Fibroblast of mammary gland (primary cell): ENCODE results near the gene PPP1R9B.

ENCODE experiments used
- DNase-seq: peaks from one replicate; pipeline ENCODE4 v3.0.0-alpha.2; 2010; ENCODE audit warnings: low read depth
- H3K4me3 ChIP-seq: 2 replicates; pipeline ENCODE4 v1.5.1; 2011; ENCODE audit warnings: low read depth, mild to moderate bottlenecking, low read length, moderate library complexity; ENCODE audit not compliant: control insufficient read depth
- CTCF ChIP-seq: conservative IDR thresholded peaks from 2 replicates; pipeline ENCODE4 v1.5.1; 2011; ENCODE audit warnings: low read depth, low read length, inconsistent platforms; ENCODE audit not compliant: control insufficient read depth, insufficient read depth

PPP1R9B gene

DNA sequence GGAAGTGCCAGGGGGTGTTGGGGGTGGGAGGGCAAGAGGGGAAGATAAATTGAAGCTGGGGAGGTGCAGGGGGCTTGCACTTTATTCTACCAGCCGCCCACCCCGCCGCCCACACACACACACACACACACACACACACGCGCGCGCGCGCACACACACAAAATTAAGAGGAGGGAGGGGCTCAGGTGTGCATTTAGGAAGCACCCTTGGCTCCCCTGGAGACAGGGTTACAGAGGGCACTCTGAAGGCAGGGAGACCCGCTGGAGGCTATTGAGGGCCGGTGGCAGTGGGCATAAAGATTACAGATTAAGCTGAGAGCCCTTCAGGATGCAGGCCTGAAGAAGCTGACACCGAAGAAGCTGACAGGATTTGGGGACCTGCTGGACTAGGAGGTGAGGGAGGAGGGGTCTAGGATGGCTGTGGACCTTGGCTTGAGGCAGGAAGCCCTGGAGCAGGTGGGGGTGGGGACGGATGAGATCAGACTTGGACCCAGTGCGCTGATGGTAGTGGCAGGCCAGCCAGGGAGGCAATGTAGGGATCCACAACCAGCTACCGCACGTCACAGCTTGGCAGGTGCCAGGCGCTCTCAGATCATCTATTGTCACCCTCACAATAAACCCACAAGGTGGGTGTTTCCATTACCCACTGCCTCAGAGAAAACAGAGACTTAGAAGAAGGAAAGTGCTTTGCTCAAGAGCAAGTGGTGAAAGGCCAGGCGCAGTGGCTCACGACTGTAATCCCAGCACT is 19.7 kb downstream of the PPP1R9B start:
- TF ChIP-seq CTCF, result no peak
- DNase-seq, result no peak
- H3K4me3 ChIP-seq, result no peak overlapping the region

DNA sequence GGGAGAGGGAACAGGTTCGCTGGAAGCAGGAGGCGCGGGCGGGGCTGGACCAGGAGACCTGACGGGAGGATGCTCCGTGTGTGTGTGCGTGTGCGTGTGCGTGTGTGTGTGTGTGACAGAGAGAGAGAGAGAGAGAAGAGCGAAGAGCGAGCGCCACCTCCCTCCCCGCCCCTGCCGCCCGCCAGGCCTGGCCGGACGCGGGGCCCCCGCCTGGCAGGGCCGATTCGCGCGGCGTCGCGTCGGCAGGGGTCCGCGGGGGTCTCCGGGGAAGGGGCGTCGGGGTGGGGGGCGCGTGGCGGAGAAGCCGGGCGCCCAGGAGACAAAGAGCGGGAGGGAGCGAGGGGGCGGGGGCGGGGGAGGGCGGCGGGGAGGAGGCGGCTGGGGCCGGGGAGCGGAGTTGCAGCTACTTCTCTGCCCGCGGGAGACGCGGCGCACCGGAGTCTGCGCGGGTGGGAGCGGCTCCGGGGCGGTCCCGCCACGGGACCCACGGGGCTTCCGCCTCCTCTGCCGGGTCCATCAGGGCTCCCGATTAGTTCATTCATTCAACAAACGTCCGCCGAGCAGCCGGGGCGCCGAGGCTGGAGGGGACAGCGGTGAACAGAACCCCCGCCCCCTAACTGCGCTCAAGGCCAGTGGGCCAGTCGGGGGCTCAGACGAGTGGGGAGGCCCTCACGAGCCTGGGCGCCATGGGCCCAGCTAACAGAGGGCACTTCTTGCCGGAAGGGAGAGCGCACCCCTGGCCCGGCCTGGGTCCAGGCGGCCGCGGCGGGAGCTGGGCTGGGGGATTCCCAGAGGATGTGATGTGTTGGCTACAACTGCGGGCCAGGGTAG is 20.5 kb downstream of the PPP1R9B start, which contains the start of gene SAMD14:
TSS of gene SAMD14 (minus strand) at position 433 of the 831 bp plus-strand sequence. CDS start 5,201 bp downstream, outside the sequence.
- DNase-seq, result no peak
- H3K4me3 ChIP-seq, result peak within 1 kb of the TSS; percentile 37
- no peak for TF ChIP-seq CTCF

GRCh38 chr17:50129353-50129727 is 21.1 kb downstream of the PPP1R9B start:
- DNase-seq, result no peak
- peak overlapping the region; percentile 20 for H3K4me3 ChIP-seq
- no peak for TF ChIP-seq CTCF

GRCh38 chr17:50128441-50129352 is 21.8 kb downstream of the PPP1R9B start:
- no peak for TF ChIP-seq CTCF

GRCh38 chr17:50127697-50128361 is 22.6 kb downstream of the PPP1R9B start:
- no peak overlapping the region for H3K4me3 ChIP-seq
- no peak for DNase-seq
- no peak for TF ChIP-seq CTCF

More at GRCh38 chr17:50128441-50129352, 21.8 kb downstream of the PPP1R9B start:
- H3K4me3 ChIP-seq, result peak overlapping the region; percentile 33
- DNase-seq, result no peak

- no peak for DNase-seq
- TF ChIP-seq CTCF, result no peak
Observed at GRCh38 chr17:50125420-50125997, 25.0 kb downstream of the PPP1R9B start.

More at GRCh38 chr17:50125420-50125997, 25.0 kb downstream of the PPP1R9B start:
- no peak overlapping the region for H3K4me3 ChIP-seq
